22Rv1 (cell line): ENCODE results near the gene DMD.
"Not testable (repeated sequence)": the region's sequence is repeated elsewhere in the genome, so short reads cannot be mapped to it uniquely, and the experiment has no call there.

Source experiments
- H3K27ac ChIP-seq: fragments of 450-650 bp; 2 replicates; pipeline ENCODE4 v1.5.1; 2017
- ZFX ChIP-seq: fragments of 450-650 bp; IDR thresholded peaks from 2 replicates; pipeline ENCODE4 v1.6.1; 2017; ENCODE audit warnings: antibody characterized with exemption, borderline replicate concordance
- TF ChIP-seq, protein P1 (sequence below): fragments of 450-650 bp; IDR thresholded peaks from 2 replicates; pipeline ENCODE4 v1.5.1; 2017; ENCODE audit warnings: mild to moderate bottlenecking

DMD gene

DNA sequence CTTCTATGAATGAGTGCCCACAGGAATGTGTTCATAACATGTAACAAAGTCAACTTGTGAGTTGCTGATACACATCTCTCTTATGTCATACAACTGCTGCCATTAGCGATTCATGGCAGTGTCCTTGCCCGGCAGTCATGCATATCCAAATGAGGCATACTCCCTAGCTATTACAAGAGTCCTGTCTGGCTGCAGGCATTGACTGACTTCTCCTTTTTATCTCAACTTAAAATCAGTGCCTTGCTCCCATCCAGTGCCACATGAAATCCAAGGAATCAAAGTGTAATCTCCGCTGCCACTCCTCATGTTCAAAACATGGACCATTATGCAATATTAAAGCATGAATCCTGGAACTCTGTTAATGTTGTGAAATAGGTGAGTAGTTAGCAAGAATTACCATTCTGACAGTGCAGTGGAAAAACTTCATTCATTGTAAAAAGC, 1790.6 kb downstream of the DMD start:
- H3K27ac ChIP-seq, result no peak overlapping the region

DNA sequence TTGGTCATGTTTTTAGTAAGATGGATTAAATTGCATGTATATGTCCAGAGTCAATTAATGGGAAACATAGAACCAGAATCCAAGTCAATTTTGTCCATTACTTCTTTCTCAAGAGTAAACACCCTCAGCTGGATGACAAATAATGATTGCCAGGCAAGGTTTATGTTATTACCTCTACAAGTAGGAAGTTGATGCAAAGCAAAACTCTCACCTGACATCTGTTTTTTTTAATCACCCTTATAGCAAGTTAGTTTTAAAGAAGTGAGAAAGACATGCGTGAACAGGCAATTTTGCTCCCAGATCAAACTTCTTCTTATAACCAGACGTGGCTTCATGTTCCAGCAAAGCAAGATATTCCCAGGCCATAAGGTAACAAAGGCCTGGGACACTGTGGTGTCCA, 1791.0 kb downstream of the DMD start:
- no peak for TF ChIP-seq ZFX
- TF ChIP-seq, protein P1, sequence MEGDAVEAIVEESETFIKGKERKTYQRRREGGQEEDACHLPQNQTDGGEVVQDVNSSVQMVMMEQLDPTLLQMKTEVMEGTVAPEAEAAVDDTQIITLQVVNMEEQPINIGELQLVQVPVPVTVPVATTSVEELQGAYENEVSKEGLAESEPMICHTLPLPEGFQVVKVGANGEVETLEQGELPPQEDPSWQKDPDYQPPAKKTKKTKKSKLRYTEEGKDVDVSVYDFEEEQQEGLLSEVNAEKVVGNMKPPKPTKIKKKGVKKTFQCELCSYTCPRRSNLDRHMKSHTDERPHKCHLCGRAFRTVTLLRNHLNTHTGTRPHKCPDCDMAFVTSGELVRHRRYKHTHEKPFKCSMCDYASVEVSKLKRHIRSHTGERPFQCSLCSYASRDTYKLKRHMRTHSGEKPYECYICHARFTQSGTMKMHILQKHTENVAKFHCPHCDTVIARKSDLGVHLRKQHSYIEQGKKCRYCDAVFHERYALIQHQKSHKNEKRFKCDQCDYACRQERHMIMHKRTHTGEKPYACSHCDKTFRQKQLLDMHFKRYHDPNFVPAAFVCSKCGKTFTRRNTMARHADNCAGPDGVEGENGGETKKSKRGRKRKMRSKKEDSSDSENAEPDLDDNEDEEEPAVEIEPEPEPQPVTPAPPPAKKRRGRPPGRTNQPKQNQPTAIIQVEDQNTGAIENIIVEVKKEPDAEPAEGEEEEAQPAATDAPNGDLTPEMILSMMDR, result no peak
- no peak overlapping the region for H3K27ac ChIP-seq

More for the DNA sequence above, 1790.6 kb downstream of the DMD start:
- no peak for TF ChIP-seq ZFX
- TF ChIP-seq, protein P1, result no peak

DNA sequence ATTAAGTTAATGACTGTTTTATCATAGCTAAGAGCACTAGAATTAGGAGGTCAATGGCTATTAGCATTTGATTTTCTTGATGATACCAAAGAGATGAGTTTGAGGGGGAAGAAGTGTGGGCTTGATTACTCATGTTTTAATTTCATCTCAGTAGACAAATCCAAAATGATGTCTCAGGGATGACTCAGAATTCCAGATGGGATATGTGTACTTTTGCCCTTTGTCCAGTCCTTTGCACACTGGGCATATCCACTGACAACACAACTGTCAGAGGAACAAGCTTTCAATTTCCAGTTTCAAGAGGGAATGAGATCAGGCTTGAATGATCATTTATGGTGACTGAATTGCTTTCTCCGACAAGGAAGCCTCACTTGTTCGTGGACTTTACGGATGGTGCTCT, 1814.2 kb downstream of the DMD start:
- no peak for TF ChIP-seq ZFX
- TF ChIP-seq, protein P1, result no peak
- H3K27ac ChIP-seq, result no peak overlapping the region

GRCh38 chrX:31392513-31392912, 1818.8 kb downstream of the DMD start:
- no peak overlapping the region for H3K27ac ChIP-seq
- no peak for TF ChIP-seq ZFX
- TF ChIP-seq, protein P1, result no peak

DNA sequence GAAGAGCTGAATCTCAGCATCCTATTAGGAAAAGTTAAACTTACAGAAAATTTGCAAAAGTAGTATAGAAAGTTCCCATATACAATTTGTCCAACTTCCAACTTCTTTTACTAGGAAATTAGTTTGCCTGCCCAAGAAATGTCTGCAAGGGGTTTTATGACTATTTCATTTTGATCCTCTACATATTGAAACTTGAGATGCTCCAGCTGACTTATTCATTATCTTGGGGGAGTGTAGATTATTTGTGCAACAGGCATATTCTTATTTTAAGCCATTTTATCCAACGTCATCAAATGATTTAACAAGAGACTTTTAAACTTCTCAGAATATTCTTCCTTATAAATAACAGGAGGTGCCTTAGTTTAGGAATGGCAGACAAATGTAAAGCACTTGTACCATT, 1822.4 kb downstream of the DMD start:
- TF ChIP-seq, protein P1, result no peak
- no peak for TF ChIP-seq ZFX
- H3K27ac ChIP-seq, result no peak overlapping the region

DNA sequence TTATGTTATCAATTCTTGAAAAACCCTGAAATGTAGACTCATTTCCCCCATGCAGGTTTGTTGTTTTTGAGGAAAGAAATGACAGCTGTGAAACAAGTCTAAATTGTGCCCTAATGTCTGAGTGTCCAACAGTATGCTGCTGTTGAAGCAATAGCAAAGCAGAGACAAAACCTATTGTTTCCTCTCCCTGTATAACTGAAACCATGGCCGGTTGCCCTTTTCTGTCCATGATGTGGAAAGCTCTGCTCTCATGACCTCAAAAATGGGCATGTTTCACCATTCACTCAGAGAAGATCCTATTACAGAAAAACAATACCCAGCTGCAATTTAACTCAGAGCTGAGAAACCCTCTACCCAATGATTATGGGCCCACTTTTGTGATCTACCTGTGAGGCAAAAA, 1826.9 kb downstream of the DMD start:
- no peak overlapping the region for H3K27ac ChIP-seq
- no peak for TF ChIP-seq ZFX
- TF ChIP-seq, protein P1, result no peak

GRCh38 chrX:31383991-31384390, 1827.4 kb downstream of the DMD start:
- TF ChIP-seq ZFX, result no peak
- TF ChIP-seq, protein P1, result no peak

DNA sequence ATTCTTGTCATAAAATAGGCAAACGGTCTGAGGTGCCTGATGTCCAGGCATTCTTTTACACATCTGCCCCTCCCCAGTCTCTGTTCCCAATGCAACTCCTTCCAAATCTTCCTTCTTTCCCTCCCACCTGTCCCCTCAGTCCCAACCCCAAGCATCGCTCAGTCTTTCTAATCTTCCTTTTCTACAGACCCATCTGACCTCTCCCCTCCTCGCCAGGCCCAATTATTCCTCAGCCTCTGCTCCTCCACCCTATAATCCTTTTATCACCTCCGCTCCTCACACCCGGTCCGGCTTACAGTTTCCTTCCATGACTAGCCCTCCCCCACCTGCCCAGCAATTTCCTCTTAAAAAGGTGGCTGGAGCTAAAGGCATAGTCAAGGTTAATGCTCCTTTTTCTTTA, 1832.4 kb downstream of the DMD start:
- not testable (repeated sequence) for H3K27ac ChIP-seq

More at GRCh38 chrX:31383991-31384390, 1827.4 kb downstream of the DMD start:
- no peak overlapping the region for H3K27ac ChIP-seq

- not testable (repeated sequence) for H3K27ac ChIP-seq
These were observed 1833.5 kb downstream of the DMD start for GRCh38 chrX:31377821-31378220.
